OCI-LY7 (cell line): ENCODE results near the gene CAMK1G. TPM values are rescaled to one million over a fixed set of nuclear protein-coding genes. Genes with fewer than 3 reads are reported as not detected.

Source experiments
- BruUV-seq: library from RNA; stranded (reverse); fragments of 400-500 nt; replicated peaks from 2 replicates; lab custom pipeline; 2021; lab: Mats Ljungman, UMichigan
- CTCF ChIA-PET: fragments of 300-600 bp; sonication (Branson Sonifier 250); formaldehyde crosslinking; loops from one replicate; lab custom pipeline; 2022; ENCODE audit warnings: antibody characterized with exemption; ENCODE audit not compliant: unreplicated experiment; lab: Charles Lee
- POLR2A ChIA-PET: fragments of 300-600 bp; sonication (Branson Sonifier 250); formaldehyde crosslinking; loops from one replicate; lab custom pipeline; 2022; ENCODE audit warnings: antibody characterized with exemption; lab: Charles Lee
- DNase-seq: peaks from one replicate; pipeline ENCODE4 v3.0.0-alpha.2; 2015; ENCODE audit warnings: low spot score
- H2AFZ ChIP-seq: fragments of 200-600 bp; sonication (generic), shearing (Covaris generic); 2 replicates; pipeline ENCODE4 v1.6.1; 2014; ENCODE audit warnings: mild to moderate bottlenecking, antibody characterized with exemption, low read length, moderate library complexity
- H3K27ac ChIP-seq: fragments of 200-600 bp; sonication (generic); 2 replicates; pipeline ENCODE4 v1.5.1; 2014; ENCODE audit warnings: mixed run types, low read depth, mild to moderate bottlenecking, moderate library complexity, low read length, inconsistent platforms; ENCODE audit not compliant: poor library complexity, severe bottlenecking
- H3K36me3 ChIP-seq: fragments of 200-600 bp; sonication (generic); 2 replicates; pipeline ENCODE4 v1.6.1; 2014; ENCODE audit warnings: mild to moderate bottlenecking, antibody characterized with exemption, low read length, moderate library complexity, mixed read lengths; ENCODE audit not compliant: insufficient read depth
- H3K4me1 ChIP-seq: fragments of 200-600 bp; sonication (generic); 2 replicates; pipeline ENCODE4 v1.5.1; 2014; ENCODE audit warnings: mild to moderate bottlenecking, low read length; ENCODE audit not compliant: insufficient read depth, poor library complexity, severe bottlenecking
- H3K4me2 ChIP-seq: fragments of 200-600 bp; sonication (generic); 2 replicates; pipeline ENCODE4 v1.6.1; 2014; ENCODE audit warnings: mild to moderate bottlenecking, low read length
- H3K4me3 ChIP-seq: fragments of 200-600 bp; sonication (generic); 2 replicates; pipeline ENCODE4 v1.5.1; 2014; ENCODE audit warnings: mild to moderate bottlenecking, low read depth, low read length; ENCODE audit not compliant: poor library complexity, severe bottlenecking
- H3K79me2 ChIP-seq: fragments of 200-600 bp; sonication (generic); 2 replicates; pipeline ENCODE4 v1.6.1; 2016; ENCODE audit warnings: low read depth, mild to moderate bottlenecking, low read length, moderate library complexity, mixed read lengths; ENCODE audit not compliant: insufficient read depth
- H3K9me2 ChIP-seq: fragments of 200-600 bp; sonication (generic); 2 replicates; pipeline ENCODE4 v1.6.1; 2016; ENCODE audit warnings: mild to moderate bottlenecking, low read length, mixed read lengths; ENCODE audit not compliant: insufficient read depth
- H3K9me3 ChIP-seq: fragments of 200-600 bp; sonication (generic); 2 replicates; pipeline ENCODE4 v1.6.1; 2014; ENCODE audit warnings: mild to moderate bottlenecking, mixed run types, low read length, mixed read lengths
- H4K20me1 ChIP-seq: fragments of 200-600 bp; sonication (generic); 2 replicates; pipeline ENCODE4 v1.6.1; 2014; ENCODE audit warnings: mild to moderate bottlenecking, antibody characterized with exemption, low read length, moderate library complexity, mixed read lengths; ENCODE audit not compliant: insufficient read depth
- CTCF ChIP-seq: fragments of 200-600 bp; sonication (generic); conservative IDR thresholded peaks from 2 replicates; pipeline ENCODE4 v1.5.1; 2014; ENCODE audit warnings: mild to moderate bottlenecking, antibody characterized with exemption, low read length, moderate library complexity, mixed read lengths
- EZH2phosphoT487 ChIP-seq: fragments of 200-600 bp; sonication (generic); IDR thresholded peaks from 2 replicates; pipeline ENCODE4 v1.6.1; 2018; ENCODE audit warnings: low read depth, borderline replicate concordance, mild to moderate bottlenecking, mixed run types, antibody characterized with exemption, low read length, moderate library complexity, mixed read lengths
- intact Hi-C: fragments of 100-400 bp; cut with micrococcal nuclease; formaldehyde crosslinking; loops from one replicate; pipeline ENCODE4 v1.10.0; 2022; ENCODE audit not compliant: unreplicated experiment
- total RNA-seq, 2 experiments: library from RNA; depleted of rRNA in 1 of 2; stranded (reverse); fragments of >200 nt in 1 of 2; shearing (Covaris generic) in 1 of 2; gene quantifications; 2 replicates each; pipeline ENCODE4 v1.2.3, GENCODE V29; 2014 to 2022

The CAMK1G gene
- total RNA-seq, 2 experiments from 2014 or later = not detected

- TF ChIP-seq EZH2phosphoT487 = no peak
- no peak for TF ChIP-seq CTCF
- Histone ChIP-seq H3K4me2 (no peak overlapping the region), H3K9me3 (no peaks in the 10 kb centered on the region), H2AFZ (no peak overlapping the region), H3K79me2 (no peaks in the 10 kb centered on the region), H3K9me2 (no peaks in the 10 kb centered on the region), H4K20me1 (no peaks in the 10 kb centered on the region), H3K27ac (no peak overlapping the region), H3K4me3 (no peak overlapping the region), H3K4me1 (no peaks in the 10 kb centered on the region), H3K36me3 (no peaks in the 10 kb centered on the region)
- intact Hi-C loops = no loop called here
- POLR2A ChIA-PET = interaction anchor here (0.7 kb wide), 1 partner anchor 130 kb away, joined by 4 read pairs; no protein-coding TSS in a partner anchor
- CTCF ChIA-PET = no interaction called here
- no peak for DNase-seq
- BruUV-seq = no TSS peak
These were observed 39.4 kb upstream of the CAMK1G start for GRCh38 chr1:209544098-209544497.

GRCh38 chr1:209545423-209545822 lies 38.1 kb upstream of the CAMK1G start:
- POLR2A ChIA-PET = interaction anchor here (0.7 kb wide), 1 partner anchor 17 kb away, joined by 5 read pairs; no protein-coding TSS in a partner anchor
- Histone ChIP-seq H3K4me2 (no peak overlapping the region), H4K20me1 (no peaks in the 10 kb centered on the region), H3K9me2 (no peaks in the 10 kb centered on the region), H3K79me2 (no peaks in the 10 kb centered on the region), H3K9me3 (no peaks in the 10 kb centered on the region), H3K27ac (no peak overlapping the region), H3K4me1 (no peaks in the 10 kb centered on the region), H3K4me3 (no peak overlapping the region), H2AFZ (no peak overlapping the region), H3K36me3 (no peaks in the 10 kb centered on the region)
- CTCF ChIA-PET = no interaction called here
- intact Hi-C loops = no loop called here
- no peak for DNase-seq
- BruUV-seq = no TSS peak
- TF ChIP-seq CTCF (no peak), EZH2phosphoT487 (no peak)

- no peaks in the 10 kb centered on the region for H3K9me2 ChIP-seq
- no TSS peak for BruUV-seq
- DNase-seq = no peak
- no peaks in the 10 kb centered on the region for H3K4me1 ChIP-seq
- H4K20me1 ChIP-seq = no peaks in the 10 kb centered on the region
- H3K79me2 ChIP-seq = no peaks in the 10 kb centered on the region
- no peak overlapping the region for H3K4me2 ChIP-seq
- ChIA-PET POLR2A (interaction anchor here (0.7 kb wide), 1 partner anchor 18 kb away, joined by 5 read pairs; no protein-coding TSS in a partner anchor), CTCF (no interaction called here)
- TF ChIP-seq CTCF (no peak), EZH2phosphoT487 (no peak)
- intact Hi-C loops = no loop called here
- H3K36me3 ChIP-seq = no peaks in the 10 kb centered on the region
- H3K27ac ChIP-seq = no peak overlapping the region
- H2AFZ ChIP-seq = no peak overlapping the region
- no peaks in the 10 kb centered on the region for H3K9me3 ChIP-seq
- no peak overlapping the region for H3K4me3 ChIP-seq
These were observed 37.0 kb upstream of the CAMK1G start for GRCh38 chr1:209546390-209547085.
